HCT116 (cell line): ENCODE data around the gene C16orf74. TPM values are rescaled to one million over a fixed set of nuclear protein-coding genes. Genes with fewer than 3 reads are reported as not detected.

Source experiments
- ATAC-seq: fragments of 200-7000 bp; cut with Tn5 transposase; 2 replicates; pipeline ENCODE4 v1.9.1; 2020; ENCODE audit warnings: mild to moderate bottlenecking, moderate library complexity
- BruUV-seq: library from RNA; stranded (reverse); fragments of 400-500 nt; replicated peaks from 2 replicates; lab custom pipeline; 2021; lab: Mats Ljungman, UMichigan
- CTCF ChIA-PET: fragments of 300-600 bp; sonication (Branson Sonifier 250); formaldehyde crosslinking; loops from one replicate; lab custom pipeline; 2021; ENCODE audit warnings: antibody characterized with exemption; lab: Charles Lee
- POLR2A ChIA-PET: fragments of 300-600, 350-600 bp; sonication (Branson Sonifier 250); formaldehyde crosslinking; loops from one replicate; lab custom pipeline; 2021; ENCODE audit warnings: antibody characterized with exemption; lab: Charles Lee
- RAD21 ChIA-PET, 2 experiments: fragments of 300-600 bp; sonication (Branson Sonifier 250); formaldehyde crosslinking; loops; one replicate each; lab custom pipeline; 2023; ENCODE audit warnings: low total read pairs in 2 of 2; ENCODE audit not compliant: uncharacterized antibody in 2 of 2, unreplicated experiment in 2 of 2, low non-redundant PET in 1 of 2; lab: Charles Lee
- DNase-seq: peaks from one replicate; pipeline ENCODE4 v3.0.0-alpha.2; 2010; ENCODE audit warnings: low read depth, low spot score
- H2AFZ ChIP-seq: fragments of 200-600 bp; shearing (Covaris generic), sonication (generic); 2 replicates; pipeline ENCODE4 v1.6.1; 2017; ENCODE audit warnings: low read depth, mixed run types, mixed read lengths, antibody characterized with exemption, low read length; ENCODE audit not compliant: poor library complexity, severe bottlenecking
- H3K27ac ChIP-seq: 2 replicates; pipeline ENCODE4 v1.5.1; 2012; ENCODE audit warnings: low read depth, low read length
- H3K27me3 ChIP-seq: fragments of 200-600 bp; sonication (generic); 2 replicates; pipeline ENCODE4 v1.6.1; 2016; ENCODE audit warnings: mixed run types, low read length, mixed read lengths; ENCODE audit not compliant: insufficient read depth
- H3K36me3 ChIP-seq, 2 experiments: fragments of 200-500 bp in 1 of 2; fragments of 200-600 bp in 1 of 2; sonication (Bioruptor generic) in 1 of 2; sonication (generic) in 1 of 2; 2 replicates each; pipeline versions ENCODE4 v1.5.1 to v1.6.1; 2014 to 2016; ENCODE audit warnings: low read length in 2 of 2, inconsistent platforms in 1 of 2, mixed read lengths in 1 of 2, mixed run types in 1 of 2; ENCODE audit not compliant: insufficient read depth in 2 of 2, control insufficient read depth in 1 of 2
- H3K4me1 ChIP-seq, 2 experiments: fragments of 200-600 bp in 1 of 2; sonication (generic) in 1 of 2; 2 replicates each; pipeline versions ENCODE4 v1.5.1 to v1.6.1; 2012 to 2017; ENCODE audit warnings: low read length in 2 of 2, inconsistent platforms in 1 of 2, mild to moderate bottlenecking in 1 of 2, mixed read lengths in 1 of 2, mixed run types in 1 of 2, moderate library complexity in 1 of 2; ENCODE audit not compliant: insufficient read depth in 2 of 2, control insufficient read depth in 1 of 2
- H3K4me2 ChIP-seq: fragments of 200-600 bp; sonication (generic); 2 replicates; pipeline ENCODE4 v1.6.1; 2017; ENCODE audit warnings: mixed run types, low read length, mixed read lengths
- H3K4me3 ChIP-seq, 2 experiments: fragments of 200-600 bp in 1 of 2; sonication (generic) in 1 of 2; replicated peaks in 1 of 2; 2 replicates each; pipeline ENCODE4 v1.5.1; 2011 to 2016; ENCODE audit warnings: low read length in 2 of 2, control low read depth in 1 of 2, low read depth in 1 of 2, mild to moderate bottlenecking in 1 of 2, mixed read lengths in 1 of 2, mixed run types in 1 of 2
- H3K79me2 ChIP-seq: fragments of 200-600 bp; sonication (generic); 2 replicates; pipeline ENCODE4 v1.6.1; 2017; ENCODE audit warnings: mild to moderate bottlenecking, mixed run types, low read length, moderate library complexity, mixed read lengths; ENCODE audit not compliant: insufficient read depth
- H3K9ac ChIP-seq: fragments of 200-600 bp; sonication (generic); 2 replicates; pipeline ENCODE4 v1.6.1; 2016; ENCODE audit warnings: low read length, mixed read lengths
- H3K9me2 ChIP-seq: fragments of 200-600 bp; sonication (generic), shearing (Covaris generic); 2 replicates; pipeline ENCODE4 v1.6.1; 2017; ENCODE audit warnings: mixed run types, mild to moderate bottlenecking, moderate library complexity; ENCODE audit not compliant: insufficient read depth
- H3K9me3 ChIP-seq, 2 experiments: fragments of 200-500 bp in 1 of 2; fragments of 200-600 bp in 1 of 2; sonication (Bioruptor generic) in 1 of 2; sonication (generic) in 1 of 2; 2 replicates each; pipeline ENCODE4 v1.6.1; 2014 to 2017; ENCODE audit warnings: low read length in 2 of 2, mixed read lengths in 2 of 2, inconsistent platforms in 1 of 2, low read depth in 1 of 2, mild to moderate bottlenecking in 1 of 2, mixed run types in 1 of 2, moderate library complexity in 1 of 2; ENCODE audit not compliant: control insufficient read depth in 1 of 2, insufficient read depth in 1 of 2
- H4K20me1 ChIP-seq: fragments of 200-600 bp; sonication (generic), shearing (Covaris generic); 2 replicates; pipeline ENCODE4 v1.6.1; 2017; ENCODE audit warnings: mixed run types, mild to moderate bottlenecking, moderate library complexity; ENCODE audit not compliant: insufficient read depth
- CBX3 ChIP-seq: IDR thresholded peaks from 2 replicates; pipeline ENCODE4 v1.6.1; 2012; ENCODE audit warnings: low read depth
- CEBPB ChIP-seq: IDR thresholded peaks from 2 replicates; pipeline ENCODE4 v1.6.1; 2012; ENCODE audit warnings: low read depth
- CTCF ChIP-seq, 3 experiments: fragments of 200-600 bp in 1 of 3; sonication (generic) in 1 of 3; IDR thresholded peaks in 2 of 3; conservative IDR thresholded peaks in 1 of 3; 2 replicates each; pipeline ENCODE4 v1.5.1; 2012 to 2017; ENCODE audit warnings: low read depth in 2 of 3, low read length in 2 of 3, antibody characterized with exemption in 1 of 3, borderline replicate concordance in 1 of 3, control low read depth in 1 of 3, mild to moderate bottlenecking in 1 of 3, mixed read lengths in 1 of 3, mixed run types in 1 of 3, moderate library complexity in 1 of 3; ENCODE audit not compliant: insufficient read depth in 1 of 3
- EGR1 ChIP-seq: IDR thresholded peaks from 2 replicates; pipeline ENCODE4 v1.6.1; 2012; ENCODE audit warnings: low read depth
- EZH2 ChIP-seq: fragments of 200-600 bp; sonication (generic); IDR thresholded peaks from 2 replicates; pipeline ENCODE4 v1.6.1; 2017; ENCODE audit warnings: antibody characterized with exemption, mixed run types
- EZH2phosphoT487 ChIP-seq: fragments of 200-600 bp; IDR thresholded peaks from 2 replicates; pipeline ENCODE4 v1.6.1; 2018; ENCODE audit warnings: antibody characterized with exemption, borderline replicate concordance
- FOSL1 ChIP-seq: IDR thresholded peaks from 2 replicates; pipeline ENCODE4 v1.6.1; 2012; ENCODE audit warnings: low read depth
- JUND ChIP-seq: IDR thresholded peaks from 2 replicates; pipeline ENCODE4 v1.6.1; 2012
- MAX ChIP-seq: IDR thresholded peaks from 2 replicates; pipeline ENCODE4 v1.6.1; 2012
- POLR2A ChIP-seq: IDR thresholded peaks from 2 replicates; pipeline ENCODE4 v1.7.0; 2011; ENCODE audit warnings: borderline replicate concordance; ENCODE audit not compliant: insufficient read depth, insufficient read length; ENCODE audit errors: extremely low read depth
- POLR2AphosphoS5 ChIP-seq: IDR thresholded peaks from 2 replicates; pipeline ENCODE4 v1.6.1; 2011; ENCODE audit warnings: mild to moderate bottlenecking, low read depth, low read length, moderate library complexity
- REST ChIP-seq: IDR thresholded peaks from 2 replicates; pipeline ENCODE4 v1.6.1; 2012; ENCODE audit warnings: low read depth
- SIN3A ChIP-seq: IDR thresholded peaks from 2 replicates; pipeline ENCODE4 v1.6.1; 2012; ENCODE audit warnings: low read depth
- SP1 ChIP-seq: IDR thresholded peaks from 2 replicates; pipeline ENCODE4 v1.6.1; 2012; ENCODE audit warnings: low read depth
- SRF ChIP-seq: IDR thresholded peaks from 2 replicates; pipeline ENCODE4 v1.6.1; 2012; ENCODE audit warnings: low read depth
- TCF7L2 ChIP-seq: IDR thresholded peaks from 2 replicates; pipeline ENCODE4 v1.7.0; 2011; ENCODE audit warnings: borderline replicate concordance, inconsistent platforms; ENCODE audit not compliant: insufficient read depth, insufficient read length; ENCODE audit errors: extremely low read depth
- YY1 ChIP-seq: IDR thresholded peaks from 2 replicates; pipeline ENCODE4 v1.6.1; 2011; ENCODE audit warnings: low read length, low read depth, moderate library complexity, mild to moderate bottlenecking; ENCODE audit not compliant: insufficient replicate concordance; ENCODE audit errors: extremely low read depth
- ZFX ChIP-seq: fragments of 450-650 bp; IDR thresholded peaks from 2 replicates; pipeline ENCODE4 v1.6.1; 2017
- ZNF274 ChIP-seq: fragments of 200-500 bp; sonication (Bioruptor generic); IDR thresholded peaks from 2 replicates; pipeline ENCODE4 v1.6.1; 2014; ENCODE audit warnings: mild to moderate bottlenecking, low read depth, low read length, inconsistent platforms
- intact Hi-C: fragments of 100-400 bp; cut with micrococcal nuclease; formaldehyde crosslinking; loops from 2 replicates; pipeline ENCODE4 v1.10.0; 2022
- total RNA-seq: library from RNA; stranded (reverse); gene quantifications from one replicate; pipeline ENCODE4 v1.2.1, GENCODE V29; 2021; ENCODE audit not compliant: unreplicated experiment

C16orf74 gene
- total RNA-seq, 1 experiment from 2014 or later = 30.0 TPM

- no peaks in the 10 kb centered on the region for H3K79me2 ChIP-seq
- BruUV-seq = no TSS peak
These were observed 54.1 kb downstream of the C16orf74 start for GRCh38 chr16:85696781-85697180.

More at GRCh38 chr16:85696781-85697180, 54.1 kb downstream of the C16orf74 start:
- ChIA-PET RAD21 (no interaction called here), POLR2A (no interaction called here)
- H3K36me3 ChIP-seq = no peaks in the 10 kb centered on the region
- no peak overlapping the region for H3K4me3 ChIP-seq
- H3K4me1 ChIP-seq = peaks cover 0 to 12% of the 10 kb centered on the region in 2 experiments; a peak in 1 of 4 replicates
- TF ChIP-seq SRF (no peak), SIN3A (no peak), FOSL1 (no peak), CBX3 (no peak), SP1 (no peak), REST (no peak), EZH2phosphoT487 (no peak), CTCF (IDR thresholded peaks at IDR 0.05 in 2 of 3, conservative IDR thresholded peaks at IDR 0.05 in 1 of 3; ENCODE audit: borderline replicate concordance in 1 of 3, insufficient read depth in 1 of 3, low read depth in 2 of 3, low read length in 2 of 3) (no peak), MAX (no peak), ZFX (no peak), EZH2 (no peak), POLR2A (no peak), CEBPB (no peak), TCF7L2 (no peak), ZNF274 (no peak), EGR1 (no peak), JUND (no peak), POLR2AphosphoS5 (no peak), YY1 (no peak)
- TF ChIP-seq, all 23 proteins: peak for 0
- H3K27ac ChIP-seq = no peak overlapping the region
- no peak overlapping the region for H3K4me2 ChIP-seq
- no peak for DNase-seq
- peaks cover 12% of the 10 kb centered on the region; the same call in 1 of the 2 replicates for H3K27me3 ChIP-seq
- ATAC-seq = no peak
- H3K9ac ChIP-seq = no peak overlapping the region
- no peaks in the 10 kb centered on the region for H4K20me1 ChIP-seq
- H3K9me3 ChIP-seq = no peaks in the 10 kb centered on the region
- intact Hi-C loops = no loop called here
- CTCF ChIA-PET = no interaction called here
- H2AFZ ChIP-seq = no peak overlapping the region
- H3K9me2 ChIP-seq = no peaks in the 10 kb centered on the region
